ENCODE data around the gene F12.

F12 gene

DNA sequence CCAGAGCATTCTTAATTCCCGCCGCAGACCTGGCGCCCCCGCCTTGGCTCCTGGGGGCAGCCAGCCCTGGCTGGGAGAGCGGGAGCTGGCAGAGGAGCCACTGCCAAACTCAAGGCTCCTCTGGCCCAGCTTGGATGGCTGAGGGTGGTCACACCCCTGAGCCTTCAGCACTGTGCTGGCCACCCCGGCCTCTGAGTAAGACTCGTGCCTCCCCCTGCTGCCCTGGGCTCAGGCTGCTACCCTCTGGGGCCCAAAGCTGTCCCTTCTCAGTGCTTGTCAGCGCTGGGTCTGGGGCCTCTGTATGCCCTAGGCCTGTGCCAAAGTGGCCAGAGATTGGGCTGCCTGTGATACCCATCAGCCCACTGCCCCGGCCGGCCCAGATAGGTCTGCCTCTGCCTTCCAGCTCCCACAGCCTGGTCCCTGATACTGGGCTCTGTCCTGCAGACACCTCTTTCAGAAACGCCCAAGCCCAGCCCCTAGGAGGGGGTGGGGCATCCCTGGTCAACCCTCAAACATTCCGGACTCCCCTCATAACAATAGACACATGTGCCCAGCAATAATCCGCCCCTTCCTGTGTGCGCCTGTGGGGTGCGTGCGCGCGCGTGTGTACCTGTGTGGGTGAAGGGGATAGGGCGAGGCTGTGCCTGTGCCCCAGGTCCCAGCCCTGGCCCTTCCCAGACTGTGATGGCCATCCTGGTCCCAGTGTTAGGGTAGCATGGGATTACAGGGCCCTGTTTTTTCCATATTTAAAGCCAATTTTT is 32.9 kb upstream of the F12 start:
- no peak for DNase-seq (ENCODE audit: low read depth, low spot score)
- in situ Hi-C loops (cut with HindIII; ENCODE audit: low sequenced_read_pairs): no loop called here
- TF ChIP-seq, protein P1, sequence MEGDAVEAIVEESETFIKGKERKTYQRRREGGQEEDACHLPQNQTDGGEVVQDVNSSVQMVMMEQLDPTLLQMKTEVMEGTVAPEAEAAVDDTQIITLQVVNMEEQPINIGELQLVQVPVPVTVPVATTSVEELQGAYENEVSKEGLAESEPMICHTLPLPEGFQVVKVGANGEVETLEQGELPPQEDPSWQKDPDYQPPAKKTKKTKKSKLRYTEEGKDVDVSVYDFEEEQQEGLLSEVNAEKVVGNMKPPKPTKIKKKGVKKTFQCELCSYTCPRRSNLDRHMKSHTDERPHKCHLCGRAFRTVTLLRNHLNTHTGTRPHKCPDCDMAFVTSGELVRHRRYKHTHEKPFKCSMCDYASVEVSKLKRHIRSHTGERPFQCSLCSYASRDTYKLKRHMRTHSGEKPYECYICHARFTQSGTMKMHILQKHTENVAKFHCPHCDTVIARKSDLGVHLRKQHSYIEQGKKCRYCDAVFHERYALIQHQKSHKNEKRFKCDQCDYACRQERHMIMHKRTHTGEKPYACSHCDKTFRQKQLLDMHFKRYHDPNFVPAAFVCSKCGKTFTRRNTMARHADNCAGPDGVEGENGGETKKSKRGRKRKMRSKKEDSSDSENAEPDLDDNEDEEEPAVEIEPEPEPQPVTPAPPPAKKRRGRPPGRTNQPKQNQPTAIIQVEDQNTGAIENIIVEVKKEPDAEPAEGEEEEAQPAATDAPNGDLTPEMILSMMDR (IDR thresholded peaks at IDR 0.05; ENCODE audit: low read depth, low read length): no peak
- H3K4me3 ChIP-seq (ENCODE audit: low read depth, low read length): no peak overlapping the region

DNA sequence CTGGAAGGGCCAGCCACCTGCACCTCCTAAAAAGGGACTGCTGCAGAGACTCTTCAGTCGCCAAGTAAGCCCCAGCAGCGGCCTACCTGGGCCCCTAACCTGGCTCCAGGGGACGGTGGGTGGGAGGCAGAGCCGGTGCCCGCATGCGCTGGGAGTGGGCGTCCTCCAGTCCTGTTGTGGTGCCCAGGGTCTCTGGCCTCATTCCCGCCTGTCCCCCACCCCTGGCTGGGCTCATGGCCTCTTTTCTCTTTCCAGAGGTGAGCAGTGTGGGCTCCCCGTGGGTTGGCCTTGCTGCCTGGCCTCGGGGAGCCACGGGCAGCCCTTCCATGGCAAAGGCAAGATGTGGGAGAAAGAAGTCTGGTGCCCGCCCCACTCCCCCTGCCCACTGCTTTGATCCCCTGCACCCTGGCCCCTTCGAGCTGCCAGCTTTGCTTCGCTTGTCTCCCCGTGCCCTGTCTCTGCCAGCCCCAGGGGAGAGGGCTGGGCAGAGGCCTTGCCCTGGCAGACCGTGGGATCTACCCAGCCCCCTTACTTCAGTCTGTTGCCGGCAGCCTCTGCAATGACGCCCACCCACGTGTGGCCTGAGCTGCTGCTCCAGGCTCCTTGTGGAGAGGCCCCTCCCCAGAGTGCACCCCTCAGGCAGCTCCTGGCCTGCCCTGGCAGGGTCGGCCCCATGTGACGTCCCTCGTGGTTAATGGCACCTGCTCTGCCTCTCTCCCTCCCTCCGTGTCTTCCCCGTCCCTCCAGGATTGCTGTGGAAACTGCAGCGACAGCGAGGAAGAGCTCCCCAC is 31.8 kb upstream of the F12 start:
- H3K4me3 ChIP-seq (ENCODE audit: low read depth, low read length): no peak overlapping the region
- in situ Hi-C loops (cut with HindIII; ENCODE audit: low sequenced_read_pairs): no loop called here
- no peak for DNase-seq (ENCODE audit: low read depth, low spot score)
- TF ChIP-seq, protein P1 (IDR thresholded peaks at IDR 0.05; ENCODE audit: low read depth, low read length): no peak

DNA sequence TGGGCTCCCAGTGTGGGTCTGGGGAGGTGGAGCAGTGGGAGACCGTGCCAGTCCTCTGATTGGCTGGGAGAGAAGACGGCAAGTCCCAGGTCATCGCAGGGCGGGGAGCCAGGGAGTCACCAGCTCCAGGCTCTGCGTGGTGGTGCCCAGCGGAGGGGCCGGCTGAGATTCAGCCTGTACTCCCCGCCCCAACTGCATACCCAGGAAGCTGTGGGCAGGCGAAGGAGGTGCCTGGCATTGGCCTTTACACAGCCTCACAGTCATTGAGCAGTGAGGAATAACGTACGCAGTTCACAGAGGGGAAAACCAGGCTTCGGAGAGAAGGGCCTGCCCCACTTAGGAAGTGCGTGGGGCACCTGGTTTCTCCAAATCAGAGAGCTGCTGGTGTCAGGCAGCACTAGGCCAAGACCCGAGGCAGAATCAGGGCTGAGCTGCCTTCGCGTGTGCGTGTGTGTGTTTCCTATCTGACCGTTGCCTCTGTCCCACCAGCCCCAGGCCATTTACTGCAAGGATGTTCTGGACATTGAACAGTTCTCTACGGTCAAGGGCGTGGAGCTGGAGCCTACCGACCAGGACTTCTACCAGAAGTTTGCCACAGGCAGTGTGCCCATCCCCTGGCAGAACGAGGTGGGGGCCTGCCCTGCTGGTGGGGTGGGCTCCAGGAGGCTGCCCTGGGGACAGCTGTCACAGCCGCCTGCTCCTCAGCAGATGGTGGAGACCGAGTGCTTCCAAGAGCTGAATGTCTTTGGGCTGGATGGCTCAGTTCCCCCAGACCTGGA is 31.0 kb upstream of the F12 start:
- TF ChIP-seq, protein P1 (IDR thresholded peaks at IDR 0.05; ENCODE audit: low read depth, low read length): no peak
- H3K4me3 ChIP-seq (ENCODE audit: low read depth, low read length): no peak overlapping the region
- in situ Hi-C loops (cut with HindIII; ENCODE audit: low sequenced_read_pairs): no loop called here
- DNase-seq (ENCODE audit: low read depth, low spot score): no peak

DNA sequence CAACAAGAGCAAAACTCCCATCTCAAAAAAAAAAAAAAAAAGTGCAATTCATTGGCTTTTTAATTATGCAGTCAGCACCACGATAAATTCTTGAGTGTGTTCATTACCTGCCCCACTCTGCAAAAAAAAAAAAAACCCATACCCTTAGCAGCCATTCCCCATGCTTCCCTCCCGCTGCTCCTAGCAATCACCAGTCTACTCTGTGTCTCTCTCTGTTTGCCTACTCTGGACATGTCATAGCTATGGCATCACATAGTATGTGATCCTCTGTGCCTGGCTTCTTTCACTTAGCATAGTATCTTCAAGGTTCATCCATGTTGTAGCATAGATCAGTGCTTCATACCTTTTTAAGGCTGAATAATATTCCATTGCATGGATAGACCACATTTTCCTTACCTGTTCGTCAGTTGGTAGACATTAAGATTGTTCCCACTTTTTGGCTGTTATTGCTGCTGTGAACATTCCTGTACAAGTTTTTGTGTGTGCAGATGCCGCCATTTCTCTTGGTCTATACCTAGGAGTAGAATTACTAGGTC is 30.2 kb upstream of the F12 start:
- no peak for DNase-seq (ENCODE audit: low read depth, low spot score)
- TF ChIP-seq, protein P1 (IDR thresholded peaks at IDR 0.05; ENCODE audit: low read depth, low read length): no peak
- in situ Hi-C loops (cut with HindIII; ENCODE audit: low sequenced_read_pairs): no loop called here
- no peak overlapping the region for H3K4me3 ChIP-seq (ENCODE audit: low read depth, low read length)

DNA sequence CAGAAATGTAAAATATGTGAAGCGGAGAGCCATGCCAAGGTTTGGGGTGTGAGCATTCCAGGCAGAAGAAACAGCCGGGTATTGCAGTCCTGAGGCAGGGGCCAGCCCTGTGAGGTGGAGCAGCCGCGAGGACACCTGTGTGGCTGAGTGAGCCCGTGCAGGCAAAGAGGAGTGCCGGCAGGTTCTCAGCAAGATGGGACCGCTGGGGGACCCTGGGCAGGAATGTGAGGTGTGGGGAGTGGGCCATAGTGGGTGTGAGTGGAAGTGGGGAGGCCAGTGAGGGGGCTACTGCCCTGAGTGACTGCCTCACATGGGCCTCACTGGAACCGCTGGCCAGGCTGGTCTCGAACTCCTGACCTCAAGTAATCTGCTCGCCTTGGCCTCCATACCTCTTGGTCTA is 29.1 kb upstream of the F12 start:
- TF ChIP-seq, protein P1 (IDR thresholded peaks at IDR 0.05; ENCODE audit: low read depth, low read length): no peak
- in situ Hi-C loops (cut with HindIII; ENCODE audit: low sequenced_read_pairs): no loop called here
- no peak overlapping the region for H3K4me3 ChIP-seq (ENCODE audit: low read depth, low read length)
- no peak for DNase-seq (ENCODE audit: low read depth, low spot score)

DNA sequence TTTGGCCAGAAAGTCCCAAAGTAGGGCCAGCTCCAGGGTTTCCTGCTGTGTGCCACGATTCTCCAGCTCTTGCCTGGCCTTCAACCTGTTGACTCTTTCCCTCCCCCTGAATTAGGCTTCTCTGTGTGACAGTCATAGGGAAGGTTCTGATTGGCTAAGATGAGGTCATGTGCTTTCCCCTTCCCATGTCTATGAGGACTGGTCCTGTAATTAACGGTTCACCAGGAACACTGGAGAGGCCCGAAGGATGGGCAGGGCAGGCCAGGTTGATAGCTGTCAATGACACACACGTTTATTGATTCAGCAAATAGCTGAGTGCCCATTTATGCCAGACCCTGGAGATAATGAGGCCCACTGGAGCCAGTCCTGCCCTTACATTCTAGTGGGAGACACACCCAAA is 28.3 kb upstream of the F12 start:
- TF ChIP-seq, protein P1 (IDR thresholded peaks at IDR 0.05; ENCODE audit: low read depth, low read length): no peak
- no peak for DNase-seq (ENCODE audit: low read depth, low spot score)

More for the DNA sequence above, 28.3 kb upstream of the F12 start:
- H3K4me3 ChIP-seq (ENCODE audit: low read depth, low read length): no peak overlapping the region
- in situ Hi-C loops (cut with HindIII; ENCODE audit: low sequenced_read_pairs): no loop called here
